LNCAP (cell line): ENCODE measurements around the gene NELFA.

Experiments
- TF ChIP-seq, protein P1 (sequence below): fragments of 450-650 bp; IDR thresholded peaks from 2 replicates; pipeline ENCODE4 v1.5.1; 2017; ENCODE audit warnings: mild to moderate bottlenecking

Gene NELFA

DNA sequence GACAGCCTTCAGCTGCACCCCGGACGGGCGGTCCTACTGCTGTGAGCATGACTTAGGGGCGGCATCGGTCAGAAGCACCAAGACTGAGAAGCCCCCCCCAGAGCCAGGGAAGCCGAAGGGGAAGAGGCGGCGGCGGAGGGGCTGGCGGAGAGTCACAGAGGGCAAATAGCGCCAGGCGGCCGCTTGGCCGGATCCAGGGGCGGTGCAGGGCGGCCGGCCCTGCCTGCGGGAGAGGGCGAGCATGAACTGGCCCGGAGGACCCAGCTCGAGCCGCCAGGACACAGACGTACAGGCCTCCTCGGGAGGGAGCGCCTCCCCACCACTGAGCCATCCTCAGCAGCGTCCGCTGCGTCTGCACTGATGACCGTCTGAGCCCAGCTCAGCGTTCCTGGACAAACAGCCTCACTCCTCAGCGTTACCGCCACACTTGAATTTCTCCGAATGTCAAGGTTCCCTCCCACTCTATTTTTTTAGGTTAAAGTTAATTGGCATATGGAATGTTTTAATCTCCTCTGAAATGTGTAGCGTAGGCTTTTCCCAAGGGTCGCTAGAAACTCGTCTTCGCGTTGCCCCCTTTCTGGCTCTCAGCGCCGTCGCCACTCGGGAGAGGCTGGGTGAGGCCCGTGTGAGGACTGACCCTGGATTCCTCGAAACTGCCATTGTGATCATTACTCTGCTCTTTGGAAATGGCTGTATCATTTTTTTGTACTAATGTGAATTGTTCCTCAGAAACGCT is 29.9 kb downstream of the NELFA start:
- TF ChIP-seq, protein P1, sequence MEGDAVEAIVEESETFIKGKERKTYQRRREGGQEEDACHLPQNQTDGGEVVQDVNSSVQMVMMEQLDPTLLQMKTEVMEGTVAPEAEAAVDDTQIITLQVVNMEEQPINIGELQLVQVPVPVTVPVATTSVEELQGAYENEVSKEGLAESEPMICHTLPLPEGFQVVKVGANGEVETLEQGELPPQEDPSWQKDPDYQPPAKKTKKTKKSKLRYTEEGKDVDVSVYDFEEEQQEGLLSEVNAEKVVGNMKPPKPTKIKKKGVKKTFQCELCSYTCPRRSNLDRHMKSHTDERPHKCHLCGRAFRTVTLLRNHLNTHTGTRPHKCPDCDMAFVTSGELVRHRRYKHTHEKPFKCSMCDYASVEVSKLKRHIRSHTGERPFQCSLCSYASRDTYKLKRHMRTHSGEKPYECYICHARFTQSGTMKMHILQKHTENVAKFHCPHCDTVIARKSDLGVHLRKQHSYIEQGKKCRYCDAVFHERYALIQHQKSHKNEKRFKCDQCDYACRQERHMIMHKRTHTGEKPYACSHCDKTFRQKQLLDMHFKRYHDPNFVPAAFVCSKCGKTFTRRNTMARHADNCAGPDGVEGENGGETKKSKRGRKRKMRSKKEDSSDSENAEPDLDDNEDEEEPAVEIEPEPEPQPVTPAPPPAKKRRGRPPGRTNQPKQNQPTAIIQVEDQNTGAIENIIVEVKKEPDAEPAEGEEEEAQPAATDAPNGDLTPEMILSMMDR: no peak

DNA sequence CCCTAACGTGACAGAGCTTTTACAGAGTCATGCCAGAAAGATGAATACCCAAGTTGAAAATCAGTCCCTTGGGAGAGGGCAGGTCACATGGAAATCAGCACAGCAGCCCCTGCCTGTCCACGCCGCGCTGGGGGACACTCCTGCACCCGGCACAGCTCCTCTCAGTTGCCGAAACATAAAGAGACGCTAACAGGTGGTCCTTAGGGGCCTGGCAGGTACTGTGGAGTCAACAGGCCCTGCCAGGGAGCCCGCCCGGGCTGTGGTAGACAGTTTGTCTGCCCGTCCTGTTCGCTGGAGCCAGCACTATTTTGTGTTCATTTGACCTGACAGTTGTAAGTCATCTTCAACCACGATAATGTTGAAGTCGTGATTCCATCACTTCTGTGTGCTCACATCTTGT is 30.5 kb downstream of the NELFA start:
- TF ChIP-seq, protein P1: no peak

DNA sequence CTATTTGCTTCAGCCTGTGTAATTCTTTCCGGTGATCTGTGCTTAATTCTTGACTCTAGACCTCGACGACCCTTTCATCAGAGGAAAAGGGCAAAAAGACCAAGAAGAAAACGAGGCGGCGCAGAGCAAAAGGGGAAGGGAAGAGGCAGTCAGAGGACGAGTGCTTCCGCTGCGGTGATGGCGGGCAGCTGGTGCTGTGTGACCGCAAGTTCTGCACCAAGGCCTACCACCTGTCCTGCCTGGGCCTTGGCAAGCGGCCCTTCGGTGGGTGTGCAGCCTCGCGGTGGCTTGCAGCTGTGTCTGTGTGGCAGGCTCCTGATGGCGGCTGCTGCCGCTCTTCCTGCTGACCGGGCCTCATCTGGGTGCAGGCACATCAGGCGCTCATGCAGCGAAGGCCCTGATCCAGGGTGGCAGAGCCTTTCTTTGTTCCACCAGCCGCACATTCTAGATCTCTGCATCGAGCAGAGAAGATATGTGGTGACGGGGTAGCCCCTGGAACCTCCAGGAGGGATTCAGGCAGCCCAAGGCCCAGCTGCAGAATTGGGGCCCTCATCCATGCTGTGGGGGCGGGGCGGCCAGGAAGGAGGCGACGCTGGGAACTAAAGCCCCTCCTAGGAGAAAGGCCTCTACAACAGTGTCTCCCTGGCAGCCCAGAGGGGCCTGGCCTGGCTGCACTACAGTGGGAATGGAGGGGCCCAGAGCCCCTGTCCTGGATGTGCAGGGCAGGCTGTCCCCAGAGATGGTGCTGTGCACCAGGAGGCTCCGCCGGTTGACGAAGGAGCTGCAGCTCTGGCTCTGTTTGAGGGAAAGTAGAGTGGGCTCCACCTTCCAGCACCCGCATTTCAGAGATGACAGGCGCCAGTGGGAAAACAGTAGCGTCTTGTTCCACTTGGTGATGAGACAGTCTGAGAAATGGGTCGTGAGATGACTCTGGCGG is 32.1 kb downstream of the NELFA start:
- TF ChIP-seq, protein P1: no peak

DNA sequence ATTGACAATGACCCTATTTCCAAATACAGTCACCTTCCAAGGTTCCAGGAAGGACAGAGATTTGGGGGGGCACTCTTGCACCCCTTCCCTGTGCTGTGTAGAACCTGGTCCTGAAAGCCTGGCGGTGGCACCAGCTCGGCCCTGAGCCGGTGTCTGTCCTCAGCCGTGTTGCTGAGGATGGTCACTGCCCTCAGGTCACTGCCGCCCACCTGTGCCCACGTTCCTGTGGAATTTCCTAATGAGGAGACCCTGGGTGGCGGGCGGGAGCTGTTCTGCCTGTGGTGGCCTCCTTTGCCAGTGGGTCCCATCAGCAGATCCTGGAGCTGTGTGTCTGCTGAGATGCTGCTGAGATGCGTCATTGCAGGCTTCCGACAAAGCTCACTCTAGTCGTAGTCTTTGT is 32.9 kb downstream of the NELFA start:
- TF ChIP-seq, protein P1: no peak

DNA sequence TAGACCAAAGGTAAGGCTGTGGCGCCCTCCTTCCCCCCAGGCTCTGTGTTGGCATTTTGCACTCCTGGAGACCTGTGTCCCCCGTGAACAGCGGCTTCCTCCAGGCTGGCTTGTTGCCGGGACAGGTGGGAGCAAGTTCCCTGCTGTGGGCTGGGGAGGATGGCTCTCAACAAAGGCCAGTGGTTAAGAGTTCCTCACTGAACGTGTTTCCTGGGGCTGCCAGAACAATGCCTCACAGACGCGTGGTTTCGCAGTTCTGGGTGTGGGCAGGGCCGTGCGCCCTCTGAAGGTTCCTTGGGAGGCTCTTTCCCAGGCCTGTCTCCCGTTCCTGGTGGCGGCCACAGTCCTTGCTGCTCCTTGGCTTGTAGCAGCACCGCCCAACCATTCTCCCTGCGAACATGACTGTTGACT is 33.4 kb downstream of the NELFA start:
- TF ChIP-seq, protein P1: no peak

DNA sequence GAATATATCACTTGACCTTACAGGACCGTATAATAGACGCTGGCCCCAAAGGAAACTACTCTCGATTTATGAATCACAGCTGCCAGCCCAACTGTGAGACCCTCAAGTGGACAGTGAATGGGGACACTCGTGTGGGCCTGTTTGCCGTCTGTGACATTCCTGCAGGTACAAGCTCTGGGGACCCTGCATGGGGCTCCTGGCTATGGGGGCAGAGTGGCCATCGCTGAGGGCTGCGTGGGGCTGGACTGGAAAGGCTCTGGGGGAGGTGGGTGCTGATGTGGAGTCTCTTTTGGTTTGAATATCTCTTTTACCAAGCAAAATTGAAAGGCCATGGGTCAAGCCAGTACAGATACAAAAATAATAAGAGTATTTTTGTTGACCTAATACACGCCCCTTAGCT is 33.9 kb downstream of the NELFA start:
- TF ChIP-seq, protein P1: no peak

DNA sequence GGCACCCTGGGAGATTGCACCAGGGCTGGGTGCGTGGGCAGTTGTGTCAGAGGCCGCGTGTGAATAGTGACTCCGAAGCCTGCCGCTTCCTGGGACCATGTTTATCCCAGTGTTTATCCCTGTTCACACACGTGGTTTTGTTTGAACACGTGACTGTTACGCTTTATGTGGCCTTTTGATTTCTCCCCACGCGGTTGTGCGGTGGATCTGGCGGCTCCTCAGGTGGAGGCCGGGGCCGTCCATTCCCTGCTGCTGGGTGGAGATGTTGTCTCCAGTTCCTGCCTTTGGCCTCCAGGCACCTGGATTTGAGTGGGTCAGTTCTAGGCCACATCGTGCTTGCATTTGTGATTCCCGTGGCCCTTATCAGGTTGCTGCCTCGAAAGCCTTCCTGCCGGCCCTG is 35.1 kb downstream of the NELFA start:
- TF ChIP-seq, protein P1: no peak
